Kidney (tissue), 14 donors: ENCODE data around the gene ECI1. TPM values are rescaled to one million over a fixed set of nuclear protein-coding genes. Genes with fewer than 3 reads are reported as not detected.

ENCODE experiments used
- DNase-seq, 5 donors: peaks; one replicate each; pipeline ENCODE4 v3.0.0-alpha.2; 2013 to 2020
- FAIRE-seq: peaks from 2 replicates; lab custom pipeline; 2012; peaks lifted over from hg19 to GRCh38; lab: Jason Lieb, UNC
- H3K27ac ChIP-seq, 2 donors: one replicate each; pipeline ENCODE4 v1.7.0; 2013; ENCODE audit warnings: low read depth in 2 of 2, low read length in 2 of 2, inconsistent platforms in 1 of 2
- H3K27me3 ChIP-seq: one replicate; pipeline ENCODE4 v1.7.1; 2013; ENCODE audit warnings: low read length, inconsistent platforms; ENCODE audit not compliant: control insufficient read depth, insufficient read depth
- H3K36me3 ChIP-seq, 3 donors: one replicate each; pipeline versions ENCODE4 v1.7.0 to v1.7.1; 2013; ENCODE audit warnings: low read length in 3 of 3, control low read depth in 1 of 3, inconsistent platforms in 1 of 3; ENCODE audit not compliant: insufficient read depth in 3 of 3, control insufficient read depth in 2 of 3
- H3K4me1 ChIP-seq, 3 donors: one replicate each; pipeline versions ENCODE4 v1.7.0 to v1.7.1; 2013; ENCODE audit warnings: low read length in 3 of 3, inconsistent platforms in 1 of 3, low read depth in 1 of 3; ENCODE audit not compliant: control insufficient read depth in 2 of 3, insufficient read depth in 2 of 3
- H3K4me3 ChIP-seq, 3 donors: one replicate each; pipeline versions ENCODE4 v1.7.0 to v1.8.1; 2013; ENCODE audit warnings: low read length in 3 of 3, control low read depth in 1 of 3, inconsistent platforms in 1 of 3
- H3K9ac ChIP-seq, 3 donors: one replicate each; pipeline versions ENCODE4 v1.7.0 to v1.7.1; 2013; ENCODE audit warnings: low read length in 3 of 3, control low read depth in 1 of 3, inconsistent platforms in 1 of 3
- H3K9me3 ChIP-seq, 3 donors: one replicate each; pipeline versions ENCODE4 v1.7.0 to v1.7.1; 2013; ENCODE audit warnings: low read length in 3 of 3, control low read depth in 1 of 3, inconsistent platforms in 1 of 3; ENCODE audit not compliant: control insufficient read depth in 2 of 3, insufficient read depth in 1 of 3
- intact Hi-C: fragments of 100-400 bp; cut with DNase I; formaldehyde crosslinking; loops from one replicate; pipeline ENCODE4 v1.11.1; 2022
- polyA plus RNA-seq: library from polyadenylated mRNA; stranded (reverse); fragments of 350-450 nt; fragmentation: Illumina TruSeq; extraction: RNeasy Lipid Tissue Mini Kit (QIAGEN cat#74804); gene quantifications from one replicate; pipeline ENCODE4 v1.2.3, GENCODE V29; 2014; ENCODE audit warnings: low read depth, low replicate concordance; ENCODE audit not compliant: insufficient read depth
- total RNA-seq: library from RNA; stranded (reverse); fragmentation: NEBNext Ultra II Directional; extraction: Animal tissue kit (Norgen Biotek cat#: 25700); gene quantifications from one replicate; pipeline ENCODE4 v1.2.1, GENCODE V29; 2021
- TF ChIP-seq, protein P1 (sequence below): IDR thresholded peaks from 3 replicates; pipeline ENCODE4 v1.5.1; 2012; ENCODE audit warnings: mild to moderate bottlenecking, moderate library complexity, borderline replicate concordance; ENCODE audit not compliant: insufficient read depth; ENCODE audit errors: extremely low read depth
- donor health status: control.
- donor health status: control.
- donor health status: control.
- donor health status: control.
- donor health status: control.
- donor health status: DM: yes; HTN: yes; CAD: no.
- donor health status: Normal renal cell carcinoma (clear cell type).

ECI1 gene
- total and polyA plus RNA-seq, 2 donors from 2014 or later = 98.1 to 233 TPM

DNA sequence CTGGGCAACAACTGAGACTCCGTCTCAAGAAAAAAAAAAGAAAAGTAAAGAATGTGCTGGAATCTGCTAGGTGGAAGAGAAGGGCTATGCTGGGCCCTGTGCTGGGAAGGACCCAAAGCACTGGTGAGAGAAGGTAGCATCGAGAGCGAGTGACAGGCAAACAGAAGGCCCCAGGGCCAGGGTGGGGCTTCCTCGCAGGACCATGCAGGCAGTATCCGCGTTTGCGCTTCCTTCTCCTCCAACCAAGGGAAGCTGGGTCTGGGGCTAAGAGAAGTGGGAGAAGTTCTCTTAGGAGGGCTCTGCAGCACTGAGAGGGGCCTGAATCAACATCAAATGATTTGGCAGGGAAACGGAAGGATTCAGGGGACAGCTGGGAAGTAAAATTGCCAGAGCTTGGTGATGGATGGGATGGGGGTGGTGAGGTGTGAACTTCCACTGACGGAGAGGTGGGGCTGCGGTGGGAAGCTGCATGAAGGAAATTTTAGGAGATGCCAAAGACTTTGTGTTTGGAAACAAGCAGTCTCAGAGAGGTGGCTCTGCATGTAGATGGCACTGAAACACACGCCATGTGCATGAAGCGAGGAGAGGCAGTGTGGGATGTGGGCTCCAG is 5.2 kb upstream of the ECI1 start:
- no peak overlapping the region for H3K4me3 ChIP-seq
- FAIRE-seq (no peak), DNase-seq (no peak)
- H3K36me3 ChIP-seq = peaks cover 2 to 46% (median 24%) of the 10 kb centered on the region in 3 donors
- H3K27ac ChIP-seq = no peak overlapping the region
- H3K27me3 ChIP-seq = no peaks in the 10 kb centered on the region
- TF ChIP-seq, protein P1, sequence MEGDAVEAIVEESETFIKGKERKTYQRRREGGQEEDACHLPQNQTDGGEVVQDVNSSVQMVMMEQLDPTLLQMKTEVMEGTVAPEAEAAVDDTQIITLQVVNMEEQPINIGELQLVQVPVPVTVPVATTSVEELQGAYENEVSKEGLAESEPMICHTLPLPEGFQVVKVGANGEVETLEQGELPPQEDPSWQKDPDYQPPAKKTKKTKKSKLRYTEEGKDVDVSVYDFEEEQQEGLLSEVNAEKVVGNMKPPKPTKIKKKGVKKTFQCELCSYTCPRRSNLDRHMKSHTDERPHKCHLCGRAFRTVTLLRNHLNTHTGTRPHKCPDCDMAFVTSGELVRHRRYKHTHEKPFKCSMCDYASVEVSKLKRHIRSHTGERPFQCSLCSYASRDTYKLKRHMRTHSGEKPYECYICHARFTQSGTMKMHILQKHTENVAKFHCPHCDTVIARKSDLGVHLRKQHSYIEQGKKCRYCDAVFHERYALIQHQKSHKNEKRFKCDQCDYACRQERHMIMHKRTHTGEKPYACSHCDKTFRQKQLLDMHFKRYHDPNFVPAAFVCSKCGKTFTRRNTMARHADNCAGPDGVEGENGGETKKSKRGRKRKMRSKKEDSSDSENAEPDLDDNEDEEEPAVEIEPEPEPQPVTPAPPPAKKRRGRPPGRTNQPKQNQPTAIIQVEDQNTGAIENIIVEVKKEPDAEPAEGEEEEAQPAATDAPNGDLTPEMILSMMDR = no peak
- intact Hi-C loops = no loop called here
- no peaks in the 10 kb centered on the region for H3K9me3 ChIP-seq
- H3K4me1 ChIP-seq = peaks cover 0 to 6% (median 0%) of the 10 kb centered on the region in 3 donors
- H3K9ac ChIP-seq = no peak overlapping the region

DNA sequence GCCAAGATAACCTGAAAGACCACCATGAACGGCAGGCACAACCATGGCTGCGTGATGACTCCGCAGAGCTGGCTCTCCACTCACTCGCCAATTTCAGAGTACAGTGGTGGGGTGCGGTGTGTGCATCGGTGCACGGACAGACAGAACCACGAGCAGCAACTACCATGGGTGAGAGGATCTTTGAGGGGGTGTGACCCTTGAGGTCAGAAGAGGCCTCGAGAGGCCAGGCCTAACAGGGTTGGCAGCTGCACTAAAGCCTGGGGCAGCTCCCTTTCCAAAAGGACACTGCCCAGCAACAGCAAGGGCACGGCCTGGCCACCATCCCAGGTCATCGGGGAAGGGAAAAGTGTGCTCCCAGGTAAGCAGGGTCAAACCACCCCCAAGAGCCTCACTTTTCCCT is 1.9 kb upstream of the ECI1 start:
- H3K27me3 ChIP-seq = no peaks in the 10 kb centered on the region
- FAIRE-seq = no peak
- H3K9me3 ChIP-seq = no peaks in the 10 kb centered on the region
- peaks cover 2 to 32% (median 15%) of the 10 kb centered on the region in 3 donors for H3K36me3 ChIP-seq
- H3K9ac ChIP-seq = no peak overlapping the region
- no peak overlapping the region for H3K4me3 ChIP-seq
- H3K4me1 ChIP-seq = peaks cover 0 to 10% (median 0%) of the 10 kb centered on the region in 3 donors
- intact Hi-C loops = no loop called here
- TF ChIP-seq, protein P1 = no peak
- no peak overlapping the region for H3K27ac ChIP-seq
- no peak for DNase-seq

DNA sequence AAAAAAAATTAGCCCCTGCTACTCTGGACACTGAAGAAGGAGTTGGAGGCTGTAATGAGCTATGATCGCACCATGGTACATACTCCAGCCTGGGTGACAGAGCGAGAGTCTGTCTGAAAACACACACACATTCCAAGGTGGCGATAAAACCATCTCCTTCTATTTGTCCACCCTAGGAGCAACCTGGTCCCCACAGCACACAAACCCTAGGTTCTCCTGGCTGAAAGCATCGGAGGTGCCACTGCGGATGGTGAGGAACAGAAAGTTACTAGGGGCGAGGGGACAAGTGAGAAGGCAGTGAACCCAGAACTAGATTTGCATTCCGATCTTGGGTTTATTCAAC is 1.4 kb upstream of the ECI1 start:
- Histone ChIP-seq H3K9ac (no peak overlapping the region), H3K4me1 (peaks cover 0 to 10% (median 0%) of the 10 kb centered on the region in 3 donors), H3K27me3 (no peaks in the 10 kb centered on the region), H3K9me3 (no peaks in the 10 kb centered on the region), H3K4me3 (no peak overlapping the region), H3K27ac (no peak overlapping the region), H3K36me3 (peaks cover 2 to 30% (median 13%) of the 10 kb centered on the region in 3 donors)
- intact Hi-C loops = no loop called here
- FAIRE-seq = no peak
- TF ChIP-seq, protein P1 = no peak
- DNase-seq = no peak
